Activated naive CD8-positive, alpha-beta T cell (primary cell): Measurements from ENCODE around the gene CFHR2.
"Not testable (repeated sequence)": the region's sequence is repeated elsewhere in the genome, so short reads cannot be mapped to it uniquely, and the experiment has no call there.

Source experiments
- H3K27ac Mint-ChIP-seq: one replicate; pipeline ENCODE4 v1.8.0; 2021; ENCODE audit warnings: mixed read lengths
- H3K27me3 Mint-ChIP-seq: one replicate; pipeline ENCODE4 v1.8.0; 2021; ENCODE audit warnings: mixed read lengths
- H3K36me3 Mint-ChIP-seq: one replicate; pipeline ENCODE4 v1.8.0; 2021; ENCODE audit warnings: mixed read lengths
- H3K4me1 Mint-ChIP-seq: one replicate; pipeline ENCODE4 v1.8.0; 2021; ENCODE audit warnings: low read depth, mixed read lengths
- H3K4me3 Mint-ChIP-seq: one replicate; pipeline ENCODE4 v1.8.0; 2021; ENCODE audit warnings: mild to moderate bottlenecking, mixed read lengths
- H3K9me3 Mint-ChIP-seq: one replicate; pipeline ENCODE4 v1.8.0; 2021; ENCODE audit warnings: low read depth, mixed read lengths

CFHR2 gene

GRCh38 chr1:196943568-196943967 lies at the start of gene CFHR2:
CFHR2 (plus strand) TSS chr1:196943738; CDS start chr1:196943881, 143 bp downstream.
- not testable (repeated sequence) for H3K4me1 Mint-ChIP-seq, H3K4me3 Mint-ChIP-seq, H3K27ac Mint-ChIP-seq, H3K27me3 Mint-ChIP-seq, H3K36me3 Mint-ChIP-seq, H3K9me3 Mint-ChIP-seq

- no peaks in the 10 kb centered on the region for H3K9me3 Mint-ChIP-seq
- no peak overlapping the region for H3K27ac Mint-ChIP-seq
- H3K27me3 Mint-ChIP-seq, result peaks cover 21% of the 10 kb centered on the region
- no peaks in the 10 kb centered on the region for H3K36me3 Mint-ChIP-seq
- no peak overlapping the region for H3K4me3 Mint-ChIP-seq
- H3K4me1 Mint-ChIP-seq, result no peaks in the 10 kb centered on the region
These were observed 47.2 kb upstream of the CFHR2 start for GRCh38 chr1:196896355-196896754.

- Mint-ChIP-seq H3K9me3 (no peaks in the 10 kb centered on the region), H3K4me1 (no peaks in the 10 kb centered on the region), H3K36me3 (no peaks in the 10 kb centered on the region), H3K27me3 (peaks cover 21% of the 10 kb centered on the region), H3K27ac (no peak overlapping the region), H3K4me3 (no peak overlapping the region)
These were observed 46.2 kb upstream of the CFHR2 start for GRCh38 chr1:196897158-196897828.

- Mint-ChIP-seq H3K27ac (no peak overlapping the region), H3K27me3 (peaks cover 19% of the 10 kb centered on the region), H3K4me3 (no peak overlapping the region), H3K4me1 (no peaks in the 10 kb centered on the region), H3K36me3 (no peaks in the 10 kb centered on the region), H3K9me3 (no peaks in the 10 kb centered on the region)
These were observed 41.2 kb upstream of the CFHR2 start for GRCh38 chr1:196902344-196902743.

- H3K36me3 Mint-ChIP-seq, result no peaks in the 10 kb centered on the region
- H3K27me3 Mint-ChIP-seq, result peaks cover 2% of the 10 kb centered on the region
- H3K4me1 Mint-ChIP-seq, result no peaks in the 10 kb centered on the region
- no peak overlapping the region for H3K27ac Mint-ChIP-seq
- no peak overlapping the region for H3K4me3 Mint-ChIP-seq
- no peaks in the 10 kb centered on the region for H3K9me3 Mint-ChIP-seq
These were observed 33.3 kb upstream of the CFHR2 start for GRCh38 chr1:196910215-196910614.

GRCh38 chr1:196912283-196912682 lies 31.3 kb upstream of the CFHR2 start:
- H3K9me3 Mint-ChIP-seq, H3K27ac Mint-ChIP-seq, H3K27me3 Mint-ChIP-seq, H3K4me1 Mint-ChIP-seq, H3K4me3 Mint-ChIP-seq, H3K36me3 Mint-ChIP-seq: not testable (repeated sequence)

- H3K27me3 Mint-ChIP-seq, H3K4me1 Mint-ChIP-seq, H3K36me3 Mint-ChIP-seq, H3K4me3 Mint-ChIP-seq, H3K9me3 Mint-ChIP-seq, H3K27ac Mint-ChIP-seq: not testable (repeated sequence)
These were observed 16.7 kb upstream of the CFHR2 start for GRCh38 chr1:196926839-196927238.

- H3K4me3 Mint-ChIP-seq, H3K9me3 Mint-ChIP-seq: not testable (repeated sequence)
These were observed 10.7 kb upstream of the CFHR2 start for GRCh38 chr1:196932853-196933252.

GRCh38 chr1:196933531-196934189 lies 9.9 kb upstream of the CFHR2 start:
- Mint-ChIP-seq H3K27me3 (no peaks in the 10 kb centered on the region), H3K4me1 (no peaks in the 10 kb centered on the region), H3K9me3 (no peaks in the 10 kb centered on the region), H3K27ac (no peak overlapping the region), H3K36me3 (no peaks in the 10 kb centered on the region), H3K4me3 (no peak overlapping the region)

More at GRCh38 chr1:196932853-196933252, 10.7 kb upstream of the CFHR2 start:
- H3K27ac Mint-ChIP-seq, H3K36me3 Mint-ChIP-seq, H3K27me3 Mint-ChIP-seq, H3K4me1 Mint-ChIP-seq: not testable (repeated sequence)

GRCh38 chr1:196941474-196941873 lies 2.1 kb upstream of the CFHR2 start:
- H3K9me3 Mint-ChIP-seq, H3K36me3 Mint-ChIP-seq, H3K27ac Mint-ChIP-seq, H3K4me3 Mint-ChIP-seq, H3K27me3 Mint-ChIP-seq, H3K4me1 Mint-ChIP-seq: not testable (repeated sequence)

GRCh38 chr1:196951711-196952394 lies 8.3 kb downstream of the CFHR2 start:
- Mint-ChIP-seq H3K36me3 (no peaks in the 10 kb centered on the region), H3K9me3 (peaks cover 4% of the 10 kb centered on the region), H3K27ac (no peak overlapping the region), H3K4me1 (no peaks in the 10 kb centered on the region), H3K27me3 (no peaks in the 10 kb centered on the region), H3K4me3 (no peak overlapping the region)

- no peak overlapping the region for H3K27ac Mint-ChIP-seq
- H3K4me3 Mint-ChIP-seq, result no peak overlapping the region
- no peaks in the 10 kb centered on the region for H3K36me3 Mint-ChIP-seq
- peaks cover 2% of the 10 kb centered on the region for H3K27me3 Mint-ChIP-seq
- H3K9me3 Mint-ChIP-seq, result peaks cover 4% of the 10 kb centered on the region
- H3K4me1 Mint-ChIP-seq, result no peaks in the 10 kb centered on the region
These were observed 11.2 kb downstream of the CFHR2 start for GRCh38 chr1:196954778-196955177.

GRCh38 chr1:196955926-196956325 lies 12.4 kb downstream of the CFHR2 start:
- Mint-ChIP-seq H3K27ac (no peak overlapping the region), H3K9me3 (peaks cover 4% of the 10 kb centered on the region), H3K4me1 (no peaks in the 10 kb centered on the region), H3K4me3 (no peak overlapping the region), H3K27me3 (peaks cover 2% of the 10 kb centered on the region), H3K36me3 (no peaks in the 10 kb centered on the region)

- Mint-ChIP-seq H3K36me3 (no peaks in the 10 kb centered on the region), H3K27me3 (peaks cover 6% of the 10 kb centered on the region), H3K9me3 (no peaks in the 10 kb centered on the region), H3K4me1 (no peaks in the 10 kb centered on the region), H3K27ac (no peak overlapping the region), H3K4me3 (no peak overlapping the region)
These were observed 17.3 kb downstream of the CFHR2 start for GRCh38 chr1:196960854-196961253.

GRCh38 chr1:196970182-196970581 lies 26.6 kb downstream of the CFHR2 start:
- Mint-ChIP-seq H3K27me3 (no peaks in the 10 kb centered on the region), H3K4me1 (no peaks in the 10 kb centered on the region), H3K36me3 (no peaks in the 10 kb centered on the region), H3K9me3 (no peaks in the 10 kb centered on the region), H3K27ac (no peak overlapping the region), H3K4me3 (no peak overlapping the region)
